ENCODE data around the gene DDX50. TPM values are rescaled to one million over a fixed set of nuclear protein-coding genes. Genes with fewer than 3 reads are reported as not detected.
"Not testable (repeated sequence)": the region's sequence is repeated elsewhere in the genome, so short reads cannot be mapped to it uniquely, and the experiment has no call there.

DDX50 gene, protein sequence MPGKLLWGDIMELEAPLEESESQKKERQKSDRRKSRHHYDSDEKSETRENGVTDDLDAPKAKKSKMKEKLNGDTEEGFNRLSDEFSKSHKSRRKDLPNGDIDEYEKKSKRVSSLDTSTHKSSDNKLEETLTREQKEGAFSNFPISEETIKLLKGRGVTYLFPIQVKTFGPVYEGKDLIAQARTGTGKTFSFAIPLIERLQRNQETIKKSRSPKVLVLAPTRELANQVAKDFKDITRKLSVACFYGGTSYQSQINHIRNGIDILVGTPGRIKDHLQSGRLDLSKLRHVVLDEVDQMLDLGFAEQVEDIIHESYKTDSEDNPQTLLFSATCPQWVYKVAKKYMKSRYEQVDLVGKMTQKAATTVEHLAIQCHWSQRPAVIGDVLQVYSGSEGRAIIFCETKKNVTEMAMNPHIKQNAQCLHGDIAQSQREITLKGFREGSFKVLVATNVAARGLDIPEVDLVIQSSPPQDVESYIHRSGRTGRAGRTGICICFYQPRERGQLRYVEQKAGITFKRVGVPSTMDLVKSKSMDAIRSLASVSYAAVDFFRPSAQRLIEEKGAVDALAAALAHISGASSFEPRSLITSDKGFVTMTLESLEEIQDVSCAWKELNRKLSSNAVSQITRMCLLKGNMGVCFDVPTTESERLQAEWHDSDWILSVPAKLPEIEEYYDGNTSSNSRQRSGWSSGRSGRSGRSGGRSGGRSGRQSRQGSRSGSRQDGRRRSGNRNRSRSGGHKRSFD
- 10 to 100 TPM; 35.6 to 39.4 (median 37.3) TPM for total RNA-seq (2021; fragmentation: NEBNext Ultra II Directional; extraction: Animal tissue kit (Norgen Biotek cat#: 25700))
- long read RNA-seq, transcript DDX50-201 (15 exons, 2,538 nt) = major isoform, 25 of 51 reads
- long read RNA-seq, partial matches to known transcripts = 21 of 51 reads
- long read RNA-seq, other reads (novel, unspliced or antisense) = 5 of 51 reads

- Mint-ChIP-seq H3K9me3 (no peaks in the 10 kb centered on the region), H3K4me1 (ENCODE audit: low read depth) (peaks cover 41% of the 10 kb centered on the region), H3K27ac (peak within 1 kb of the TSS; percentile 98), H3K36me3 (ENCODE audit: low read depth) (peaks cover 20% of the 10 kb centered on the region), H3K27me3 (ENCODE audit: insufficient read depth) (no peaks in the 10 kb centered on the region), H3K4me3 (peak within 1 kb of the TSS; percentile 94)
- DNase-seq = peak; percentile 99
- TF ChIP-seq, protein P1, sequence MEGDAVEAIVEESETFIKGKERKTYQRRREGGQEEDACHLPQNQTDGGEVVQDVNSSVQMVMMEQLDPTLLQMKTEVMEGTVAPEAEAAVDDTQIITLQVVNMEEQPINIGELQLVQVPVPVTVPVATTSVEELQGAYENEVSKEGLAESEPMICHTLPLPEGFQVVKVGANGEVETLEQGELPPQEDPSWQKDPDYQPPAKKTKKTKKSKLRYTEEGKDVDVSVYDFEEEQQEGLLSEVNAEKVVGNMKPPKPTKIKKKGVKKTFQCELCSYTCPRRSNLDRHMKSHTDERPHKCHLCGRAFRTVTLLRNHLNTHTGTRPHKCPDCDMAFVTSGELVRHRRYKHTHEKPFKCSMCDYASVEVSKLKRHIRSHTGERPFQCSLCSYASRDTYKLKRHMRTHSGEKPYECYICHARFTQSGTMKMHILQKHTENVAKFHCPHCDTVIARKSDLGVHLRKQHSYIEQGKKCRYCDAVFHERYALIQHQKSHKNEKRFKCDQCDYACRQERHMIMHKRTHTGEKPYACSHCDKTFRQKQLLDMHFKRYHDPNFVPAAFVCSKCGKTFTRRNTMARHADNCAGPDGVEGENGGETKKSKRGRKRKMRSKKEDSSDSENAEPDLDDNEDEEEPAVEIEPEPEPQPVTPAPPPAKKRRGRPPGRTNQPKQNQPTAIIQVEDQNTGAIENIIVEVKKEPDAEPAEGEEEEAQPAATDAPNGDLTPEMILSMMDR (IDR thresholded peaks at IDR 0.05) = peak; percentile 35; the same call in 1 of the 2 replicates
These were observed at the start of gene DDX50 for GRCh38 chr10:68901105-68901927. TSS of gene DDX50 (plus strand) at chr10:68901315. CDS start at chr10:68901385, 70 bp downstream.

DNA sequence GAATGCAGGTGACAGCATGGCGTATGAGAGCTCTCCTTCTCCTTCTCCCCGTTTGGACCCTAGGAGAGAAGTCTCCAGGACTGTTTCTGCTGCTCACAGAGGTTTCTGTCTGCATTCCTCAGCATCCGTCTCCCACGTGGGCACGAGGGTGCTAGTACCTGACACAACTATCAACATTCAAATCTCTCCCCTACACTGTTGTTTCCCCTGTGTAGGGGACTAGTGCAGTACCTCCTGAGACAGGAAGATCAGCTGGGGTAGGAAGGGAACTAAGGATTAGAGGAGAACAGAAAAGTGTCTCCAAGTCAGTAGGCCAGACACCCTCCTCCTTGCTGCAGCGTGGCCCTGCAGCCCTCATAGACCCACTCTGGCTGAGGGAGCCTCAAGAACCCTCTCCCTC lies 44.8 kb upstream of the DDX50 start:
- H3K9me3 Mint-ChIP-seq = peaks cover 18% of the 10 kb centered on the region
- H3K4me3 Mint-ChIP-seq = no peak overlapping the region
- DNase-seq = no peak
- no peaks in the 10 kb centered on the region for H3K4me1 Mint-ChIP-seq (ENCODE audit: low read depth)
- H3K36me3 Mint-ChIP-seq (ENCODE audit: low read depth) = peaks cover 15% of the 10 kb centered on the region; the same call in 1 of the 2 replicates
- H3K27ac Mint-ChIP-seq = no peak overlapping the region
- TF ChIP-seq, protein P1 (IDR thresholded peaks at IDR 0.05) = no peak
- peaks cover 28% of the 10 kb centered on the region for H3K27me3 Mint-ChIP-seq (ENCODE audit: insufficient read depth)

- peaks cover 24% of the 10 kb centered on the region for H3K9me3 Mint-ChIP-seq
- no peak overlapping the region for H3K4me3 Mint-ChIP-seq
- TF ChIP-seq, protein P1 (IDR thresholded peaks at IDR 0.05) = no peak
- peaks cover 28% of the 10 kb centered on the region for H3K27me3 Mint-ChIP-seq (ENCODE audit: insufficient read depth)
- H3K36me3 Mint-ChIP-seq (ENCODE audit: low read depth) = peaks cover 21% of the 10 kb centered on the region; the same call in 1 of the 2 replicates
- no peaks in the 10 kb centered on the region for H3K4me1 Mint-ChIP-seq (ENCODE audit: low read depth)
- H3K27ac Mint-ChIP-seq = no peak overlapping the region
- DNase-seq = no peak
These were observed 44.1 kb upstream of the DDX50 start for GRCh38 chr10:68857005-68857404.

- H3K9me3 Mint-ChIP-seq = peaks cover 31% of the 10 kb centered on the region
- H3K4me3 Mint-ChIP-seq = no peak overlapping the region
- DNase-seq = no peak
- no peak overlapping the region for H3K27ac Mint-ChIP-seq
- H3K4me1 Mint-ChIP-seq (ENCODE audit: low read depth) = no peaks in the 10 kb centered on the region
- H3K27me3 Mint-ChIP-seq (ENCODE audit: insufficient read depth) = peaks cover 16% of the 10 kb centered on the region
- H3K36me3 Mint-ChIP-seq (ENCODE audit: low read depth) = peaks cover 23% of the 10 kb centered on the region; the same call in 1 of the 2 replicates
- TF ChIP-seq, protein P1 (IDR thresholded peaks at IDR 0.05) = no peak
These were observed 39.9 kb upstream of the DDX50 start for GRCh38 chr10:68861253-68861652.

- Mint-ChIP-seq H3K9me3 (peaks cover 40% of the 10 kb centered on the region), H3K27me3 (ENCODE audit: insufficient read depth) (no peaks in the 10 kb centered on the region; the same call in 1 of the 2 replicates), H3K27ac (no peak overlapping the region), H3K4me1 (ENCODE audit: low read depth) (peaks cover 1% of the 10 kb centered on the region), H3K4me3 (no peak overlapping the region), H3K36me3 (ENCODE audit: low read depth) (peaks cover 29% of the 10 kb centered on the region)
- TF ChIP-seq, protein P1 (IDR thresholded peaks at IDR 0.05) = no peak
- DNase-seq = no peak
These were observed 36.5 kb upstream of the DDX50 start for GRCh38 chr10:68864611-68865010.

GRCh38 chr10:68868173-68868572 lies 32.9 kb upstream of the DDX50 start:
- not testable (repeated sequence) for H3K27ac Mint-ChIP-seq; H3K36me3 Mint-ChIP-seq (ENCODE audit: low read depth); H3K27me3 Mint-ChIP-seq (ENCODE audit: insufficient read depth); DNase-seq; H3K4me3 Mint-ChIP-seq
- Mint-ChIP-seq H3K4me1 (ENCODE audit: low read depth) (peaks cover 28% of the 10 kb centered on the region), H3K9me3 (peaks cover 11% of the 10 kb centered on the region)
